ENCODE results near the gene FAM174C. TPM values are rescaled to one million over a fixed set of nuclear protein-coding genes. Genes with fewer than 3 reads are reported as not detected.

The FAM174C gene
- total RNA-seq, 3 donors from 2014 or later: 34.2 to 40.1 (median 39.8) TPM

- Histone ChIP-seq H3K4me1 (ENCODE audit: low read depth) (peaks cover 64% of the 10 kb centered on the region), H3K9me3 (no peaks in the 10 kb centered on the region), H3K36me3 (ENCODE audit: low read depth) (peaks cover 6% of the 10 kb centered on the region), H3K4me3 (no peak overlapping the region)
- DNase-seq (peak; percentile 87 to 95 (median 89)), ATAC-seq (peak; percentile 43)
- no peak for TF ChIP-seq CTCF (IDR thresholded peaks at IDR 0.05)
- intact Hi-C loops (cut with DNase I, micrococcal nuclease): no loop called here
Measured at GRCh38 chr19:1259206-1259875, 16.0 kb upstream of the FAM174C start.

- intact Hi-C loops (cut with DNase I, micrococcal nuclease): no loop called here
- Histone ChIP-seq H3K36me3 (ENCODE audit: low read depth) (peaks cover 5% of the 10 kb centered on the region), H3K4me1 (ENCODE audit: low read depth) (peaks cover 62% of the 10 kb centered on the region), H3K9me3 (no peaks in the 10 kb centered on the region), H3K4me3 (no peak overlapping the region)
- no peak for TF ChIP-seq CTCF (IDR thresholded peaks at IDR 0.05)
- DNase-seq (peak; percentile 55 to 89 (median 80)), ATAC-seq (peak; percentile 20)
Measured at GRCh38 chr19:1259876-1260748, 15.2 kb upstream of the FAM174C start.

- no peaks in the 10 kb centered on the region for H3K9me3 ChIP-seq
- H3K36me3 ChIP-seq (ENCODE audit: low read depth): no peaks in the 10 kb centered on the region
- H3K4me1 ChIP-seq (ENCODE audit: low read depth): peaks cover 61% of the 10 kb centered on the region
- DNase-seq (peak; percentile 97 to 99 (median 99)), ATAC-seq (peak; percentile 72)
- peak overlapping the region; percentile 54 for H3K4me3 ChIP-seq
- no peak for TF ChIP-seq CTCF (IDR thresholded peaks at IDR 0.05)
- intact Hi-C loops (cut with DNase I, micrococcal nuclease): no loop called here
Measured at GRCh38 chr19:1260749-1261537, 14.4 kb upstream of the FAM174C start.

GRCh38 chr19:1261538-1261797 lies 13.9 kb upstream of the FAM174C start:
- intact Hi-C loops (cut with DNase I, micrococcal nuclease): no loop called here
- TF ChIP-seq CTCF (IDR thresholded peaks at IDR 0.05): no peak
- ATAC-seq (no peak), DNase-seq (peak in 1 of 3 donors; percentile 70)
- Histone ChIP-seq H3K4me3 (peak overlapping the region; percentile 54), H3K9me3 (no peaks in the 10 kb centered on the region), H3K36me3 (ENCODE audit: low read depth) (no peaks in the 10 kb centered on the region), H3K4me1 (ENCODE audit: low read depth) (peaks cover 66% of the 10 kb centered on the region)

- intact Hi-C loops (cut with DNase I, micrococcal nuclease): no loop called here
- Histone ChIP-seq H3K9me3 (no peaks in the 10 kb centered on the region), H3K4me1 (ENCODE audit: low read depth) (peaks cover 69% of the 10 kb centered on the region), H3K4me3 (no peak overlapping the region), H3K36me3 (ENCODE audit: low read depth) (no peaks in the 10 kb centered on the region)
- ATAC-seq (peak; percentile 51), DNase-seq (peak; percentile 95 to 96 (median 96))
- no peak for TF ChIP-seq CTCF (IDR thresholded peaks at IDR 0.05)
Measured at GRCh38 chr19:1261798-1262622, 13.3 kb upstream of the FAM174C start.

All from mucosa of descending colon (tissue), 3 donors.